GM12873 (cell line): ENCODE measurements around the gene PCDHGA3.
A peak's percentile ranks its signal among the peaks of the same experiment; 100 is the strongest.

Source experiments
- CTCF ChIP-seq: IDR thresholded peaks from 2 replicates; pipeline ENCODE4 v1.5.1; 2012; ENCODE audit warnings: low read depth, mild to moderate bottlenecking, moderate library complexity, low read length, control low read depth; ENCODE audit not compliant: insufficient read depth; ENCODE audit errors: missing control alignments

Gene PCDHGA3

GRCh38 chr5:141356133-141356532 lies 12.5 kb downstream of the PCDHGA3 start:
- no peak for TF ChIP-seq CTCF

- no peak for TF ChIP-seq CTCF
These were observed 13.3 kb downstream of the PCDHGA3 start for GRCh38 chr5:141356950-141357349.

- peak; percentile 27 for TF ChIP-seq CTCF
These were observed 16.3 kb downstream of the PCDHGA3 start, which contains the start of gene PCDHGB2 for GRCh38 chr5:141359790-141360426. PCDHGB2 (plus strand) TSS chr5:141359994; CDS start chr5:141360136, 142 bp downstream.

GRCh38 chr5:141360685-141361084 lies 17.1 kb downstream of the PCDHGA3 start:
- TF ChIP-seq CTCF = no peak

- TF ChIP-seq CTCF = no peak
These were observed 19.1 kb downstream of the PCDHGA3 start for GRCh38 chr5:141362719-141363118.

GRCh38 chr5:141363952-141364660 lies 20.5 kb downstream of the PCDHGA3 start, which contains the start of gene PCDHGA5:
PCDHGA5 (plus strand) TSS chr5:141364162; CDS start chr5:141364331, 169 bp downstream.
- TF ChIP-seq CTCF = no peak

- no peak for TF ChIP-seq CTCF
These were observed 22.6 kb downstream of the PCDHGA3 start for GRCh38 chr5:141366016-141366896.
